ENCODE measurements around the gene WASHC4.
"Not testable (repeated sequence)": the region's sequence is repeated elsewhere in the genome, so short reads cannot be mapped to it uniquely, and the experiment has no call there.

Gene WASHC4

DNA sequence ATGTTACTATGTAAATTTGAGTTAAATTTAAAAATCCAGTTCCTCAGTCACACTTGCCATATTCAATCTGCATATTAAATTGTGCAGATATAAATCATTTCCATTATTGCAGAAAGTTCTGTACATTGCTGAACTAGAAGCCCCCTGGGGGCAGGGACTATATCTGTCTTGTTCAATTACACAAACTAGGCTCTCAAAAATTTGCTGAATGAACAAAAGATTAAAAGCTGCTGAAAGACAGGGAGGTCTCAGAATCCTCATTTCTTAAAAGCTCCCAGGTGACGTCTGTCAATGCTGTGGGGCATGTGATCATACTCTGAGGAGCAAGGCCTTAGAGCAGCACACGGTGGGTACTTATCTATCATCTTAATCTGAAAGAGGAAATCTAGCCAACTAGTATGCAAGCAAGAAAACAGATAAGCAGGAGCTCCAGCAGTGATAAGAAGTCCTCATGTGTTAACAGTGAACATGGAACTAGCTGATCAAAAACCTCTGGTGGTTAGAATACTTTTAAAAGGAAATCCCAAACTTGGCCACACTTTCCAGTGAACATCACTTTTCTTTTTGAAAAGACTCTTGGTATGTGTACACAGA, 68.0 kb downstream of the WASHC4 start:
- TF ChIP-seq, protein P1, sequence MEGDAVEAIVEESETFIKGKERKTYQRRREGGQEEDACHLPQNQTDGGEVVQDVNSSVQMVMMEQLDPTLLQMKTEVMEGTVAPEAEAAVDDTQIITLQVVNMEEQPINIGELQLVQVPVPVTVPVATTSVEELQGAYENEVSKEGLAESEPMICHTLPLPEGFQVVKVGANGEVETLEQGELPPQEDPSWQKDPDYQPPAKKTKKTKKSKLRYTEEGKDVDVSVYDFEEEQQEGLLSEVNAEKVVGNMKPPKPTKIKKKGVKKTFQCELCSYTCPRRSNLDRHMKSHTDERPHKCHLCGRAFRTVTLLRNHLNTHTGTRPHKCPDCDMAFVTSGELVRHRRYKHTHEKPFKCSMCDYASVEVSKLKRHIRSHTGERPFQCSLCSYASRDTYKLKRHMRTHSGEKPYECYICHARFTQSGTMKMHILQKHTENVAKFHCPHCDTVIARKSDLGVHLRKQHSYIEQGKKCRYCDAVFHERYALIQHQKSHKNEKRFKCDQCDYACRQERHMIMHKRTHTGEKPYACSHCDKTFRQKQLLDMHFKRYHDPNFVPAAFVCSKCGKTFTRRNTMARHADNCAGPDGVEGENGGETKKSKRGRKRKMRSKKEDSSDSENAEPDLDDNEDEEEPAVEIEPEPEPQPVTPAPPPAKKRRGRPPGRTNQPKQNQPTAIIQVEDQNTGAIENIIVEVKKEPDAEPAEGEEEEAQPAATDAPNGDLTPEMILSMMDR (IDR thresholded peaks at IDR 0.05; ENCODE audit: control insufficient read depth, extremely low read depth, insufficient read depth), result no peak
- no peak for DNase-seq (ENCODE audit: low read depth)
- no peak overlapping the region for H3K4me3 ChIP-seq (ENCODE audit: low read depth, low read length)

DNA sequence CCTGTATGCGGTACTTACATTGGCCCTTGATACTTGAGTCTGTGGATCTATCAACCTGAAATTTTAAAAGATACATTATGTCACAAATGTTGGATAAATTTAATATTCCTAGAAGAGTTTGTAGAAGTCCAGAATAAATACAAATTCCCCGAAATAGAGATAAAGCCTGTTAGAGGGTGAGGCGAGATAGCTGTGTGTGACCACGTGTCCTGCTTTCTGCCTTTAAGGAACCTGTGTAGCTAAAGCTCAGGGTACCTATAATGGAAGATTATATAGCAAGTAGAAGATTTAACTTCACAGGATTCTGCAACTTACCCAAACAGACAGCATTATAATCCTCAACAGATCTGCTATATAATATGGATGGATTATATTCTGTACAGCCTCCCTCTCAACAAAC, 69.7 kb downstream of the WASHC4 start:
- DNase-seq (ENCODE audit: low read depth), result no peak
- TF ChIP-seq, protein P1 (IDR thresholded peaks at IDR 0.05; ENCODE audit: control insufficient read depth, extremely low read depth, insufficient read depth), result no peak
- H3K4me3 ChIP-seq (ENCODE audit: low read depth, low read length), result no peak overlapping the region

DNA sequence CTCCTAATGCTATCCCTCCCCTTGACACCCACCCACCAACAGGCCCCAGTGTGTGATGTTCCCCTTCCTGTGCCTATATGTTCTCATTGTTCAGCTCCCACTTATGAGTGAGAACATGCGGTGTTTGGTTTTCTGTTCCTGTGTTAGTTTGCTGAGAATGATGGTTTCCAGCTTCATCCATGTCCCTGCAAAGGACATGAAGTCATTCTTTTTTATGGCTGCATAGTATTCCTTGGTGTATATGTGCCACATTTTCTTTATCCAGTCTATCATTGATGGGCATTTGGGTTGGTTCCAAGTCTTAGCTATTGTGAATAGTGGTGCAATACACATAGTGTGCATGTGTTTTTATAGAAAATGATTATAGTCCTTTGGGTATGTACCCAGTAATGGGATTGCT, 71.6 kb downstream of the WASHC4 start:
- H3K4me3 ChIP-seq (ENCODE audit: low read depth, low read length); DNase-seq (ENCODE audit: low read depth): not testable (repeated sequence)

GRCh38 chr12:105183406-105183805, 75.9 kb downstream of the WASHC4 start:
- not testable (repeated sequence) for H3K4me3 ChIP-seq (ENCODE audit: low read depth, low read length); DNase-seq (ENCODE audit: low read depth)

DNA sequence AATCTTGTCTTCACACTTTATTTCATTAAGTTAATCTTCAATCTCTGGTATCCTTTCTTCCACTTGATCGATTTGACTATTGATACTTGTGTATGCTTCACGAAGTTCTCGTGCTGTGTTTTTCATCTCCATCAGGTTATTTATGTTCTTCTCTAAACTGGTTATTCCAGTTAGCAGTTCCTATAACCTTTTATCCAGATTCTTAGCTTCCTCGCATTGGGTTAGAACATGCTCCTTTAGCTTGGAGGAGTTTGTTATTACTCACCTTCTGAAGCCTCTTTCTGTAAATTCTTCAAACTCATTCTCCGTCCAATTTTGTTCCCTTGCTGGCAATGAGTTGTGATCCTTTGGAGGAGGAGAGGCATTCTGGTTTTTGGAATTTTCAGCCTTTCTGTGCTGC, 76.4 kb downstream of the WASHC4 start:
- H3K4me3 ChIP-seq (ENCODE audit: low read depth, low read length); DNase-seq (ENCODE audit: low read depth): not testable (repeated sequence)

DNA sequence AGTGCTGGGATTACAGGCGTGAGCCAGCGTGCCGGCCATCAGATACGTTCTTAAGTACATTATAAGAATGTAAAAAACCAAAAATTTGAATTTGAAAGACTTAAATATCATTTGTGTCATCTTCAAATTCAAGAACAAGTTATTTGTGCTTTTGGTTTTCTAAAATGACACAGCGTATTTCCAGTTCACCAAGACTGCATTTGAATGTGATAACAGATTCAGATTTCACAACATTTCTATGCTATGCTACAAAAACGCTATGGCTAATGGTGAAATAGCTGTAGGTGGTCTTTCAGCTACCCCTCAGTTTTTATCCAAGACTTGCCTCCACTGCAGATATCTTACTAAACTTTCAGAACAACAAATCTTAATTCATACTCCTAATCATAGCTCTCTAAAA, 81.8 kb downstream of the WASHC4 start:
- TF ChIP-seq, protein P1 (IDR thresholded peaks at IDR 0.05; ENCODE audit: control insufficient read depth, extremely low read depth, insufficient read depth), result no peak
- DNase-seq (ENCODE audit: low read depth), result no peak
- H3K4me3 ChIP-seq (ENCODE audit: low read depth, low read length), result no peak overlapping the region

- no peak for DNase-seq (ENCODE audit: low read depth)
- TF ChIP-seq, protein P1 (IDR thresholded peaks at IDR 0.05; ENCODE audit: control insufficient read depth, extremely low read depth, insufficient read depth), result no peak
- H3K4me3 ChIP-seq (ENCODE audit: low read depth, low read length), result no peak overlapping the region
These were observed 83.0 kb downstream of the WASHC4 start for GRCh38 chr12:105190530-105190929.

DNA sequence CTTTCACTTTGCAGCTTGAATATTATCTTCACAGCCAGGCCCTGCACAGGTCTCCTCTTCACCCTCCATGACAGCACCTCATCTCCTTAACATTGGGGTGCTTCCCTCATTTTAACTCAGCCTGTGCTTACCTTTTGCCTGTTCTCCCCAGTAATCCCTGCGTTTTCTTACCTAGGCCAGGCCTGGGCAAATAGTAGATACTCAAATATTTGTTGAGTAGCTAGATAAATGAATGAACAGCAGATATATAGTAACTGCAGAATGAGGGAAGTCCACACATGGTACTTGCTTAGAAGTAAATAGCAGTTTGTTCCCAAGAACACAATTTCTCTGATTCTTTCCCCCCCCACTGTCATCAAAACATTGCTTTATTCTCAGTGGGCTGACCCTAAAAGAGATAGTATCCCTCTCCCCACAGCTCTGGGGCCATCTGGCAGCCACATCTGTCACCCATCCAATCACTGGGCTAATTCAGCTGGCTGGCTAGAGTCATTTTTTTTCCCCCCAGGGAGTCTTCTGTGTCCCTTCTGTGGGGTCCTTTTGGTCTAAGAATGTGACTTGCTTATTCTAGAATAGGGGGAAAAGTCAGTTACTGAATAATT, 85.2 kb downstream of the WASHC4 start:
- no peak overlapping the region for H3K4me3 ChIP-seq (ENCODE audit: low read depth, low read length)
- no peak for DNase-seq (ENCODE audit: low read depth)
- TF ChIP-seq, protein P1 (IDR thresholded peaks at IDR 0.05; ENCODE audit: control insufficient read depth, extremely low read depth, insufficient read depth), result no peak

All from LNCaP clone FGC (cell line).